GM18868 (cell line): ENCODE results near the gene OVAAL.
A peak's percentile ranks its signal among the peaks of the same experiment; 100 is the strongest.

Source experiments
- ATAC-seq: cut with Tn5 transposase; IDR thresholded peaks from one replicate; pipeline ENCODE4 v1.9.1; 2021; ENCODE audit warnings: mild to moderate bottlenecking, moderate library complexity; ENCODE audit not compliant: unreplicated experiment

Gene OVAAL

DNA sequence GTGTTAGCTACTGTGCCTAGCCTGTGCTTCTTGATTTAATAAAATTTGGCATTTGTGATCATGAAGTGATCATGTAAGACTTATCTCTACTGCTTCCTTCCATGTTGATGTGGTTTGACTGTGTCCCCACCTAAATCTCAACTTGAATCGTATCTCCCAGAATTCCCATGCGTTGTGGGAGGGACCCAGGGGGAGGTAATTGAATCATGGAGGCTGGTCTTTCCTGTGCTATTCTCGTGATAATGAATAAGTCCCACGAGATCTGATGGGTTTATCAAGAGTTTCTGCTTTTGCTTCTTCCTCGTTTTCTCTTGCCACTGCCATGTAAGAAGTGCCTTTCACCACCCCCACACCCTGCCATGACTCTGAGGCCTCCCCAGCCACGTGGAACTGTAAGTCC lies at the start of gene OVAAL:
OVAAL (plus strand) TSS at position 301 of the 400 bp plus-strand sequence.
- no peak for ATAC-seq

DNA sequence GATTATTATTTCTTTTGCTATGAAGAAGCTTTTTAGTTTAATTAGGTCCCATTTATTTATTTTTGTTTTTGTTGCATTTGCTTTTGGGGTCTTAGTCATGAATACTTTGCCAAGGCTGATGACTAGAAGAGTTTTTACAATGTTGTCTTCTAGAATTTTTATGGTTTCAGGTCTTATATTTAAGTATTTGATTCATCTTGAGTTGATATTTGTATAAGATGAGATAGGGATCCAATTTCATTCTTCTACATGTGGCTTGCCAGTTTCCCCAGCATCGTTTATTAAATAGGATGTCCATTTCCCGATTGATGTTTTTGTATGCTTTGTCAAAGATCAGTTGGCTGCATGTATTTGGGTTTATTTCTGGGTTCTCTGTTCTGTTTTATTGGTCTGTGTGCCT lies 47.9 kb upstream of the OVAAL start:
- no peak for ATAC-seq

DNA sequence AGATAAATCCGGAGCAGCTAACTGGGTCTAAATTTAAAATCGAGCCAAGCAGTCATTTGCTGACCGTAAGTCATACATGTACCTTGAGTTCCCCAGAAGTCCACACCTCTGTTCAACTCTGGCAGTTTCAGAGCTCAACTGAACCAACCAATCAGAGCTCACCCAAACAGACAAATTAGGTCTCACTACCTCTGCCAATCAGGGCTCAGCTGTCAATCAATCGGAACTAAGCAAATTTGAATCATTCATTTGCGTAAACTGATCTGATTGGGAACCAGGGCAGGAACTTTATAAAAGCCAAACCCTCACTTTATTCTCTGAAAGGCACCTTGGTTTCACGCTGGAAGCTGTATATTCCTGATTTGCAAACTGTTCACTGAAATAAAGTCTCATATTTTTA lies 45.2 kb upstream of the OVAAL start:
- no peak for ATAC-seq

DNA sequence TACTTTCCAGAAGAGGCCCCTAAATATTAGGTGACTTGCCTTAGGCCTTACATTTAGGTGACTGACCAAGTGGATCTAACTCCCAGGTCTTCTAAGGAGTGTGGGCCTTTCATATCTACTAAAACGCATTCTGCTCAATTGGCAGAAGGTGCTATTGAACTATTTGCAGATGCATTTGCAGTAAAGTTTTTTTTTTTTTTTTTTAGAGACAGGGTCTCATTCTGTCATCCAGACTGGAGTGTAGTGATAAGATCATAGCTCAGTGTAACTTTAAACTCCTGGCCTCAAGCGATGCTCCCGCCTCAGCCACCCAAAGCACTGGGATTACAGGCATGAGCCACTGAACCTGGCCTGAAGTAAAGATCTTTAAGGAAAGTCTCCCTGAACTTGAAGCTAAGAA lies 43.4 kb upstream of the OVAAL start:
- no peak for ATAC-seq

DNA sequence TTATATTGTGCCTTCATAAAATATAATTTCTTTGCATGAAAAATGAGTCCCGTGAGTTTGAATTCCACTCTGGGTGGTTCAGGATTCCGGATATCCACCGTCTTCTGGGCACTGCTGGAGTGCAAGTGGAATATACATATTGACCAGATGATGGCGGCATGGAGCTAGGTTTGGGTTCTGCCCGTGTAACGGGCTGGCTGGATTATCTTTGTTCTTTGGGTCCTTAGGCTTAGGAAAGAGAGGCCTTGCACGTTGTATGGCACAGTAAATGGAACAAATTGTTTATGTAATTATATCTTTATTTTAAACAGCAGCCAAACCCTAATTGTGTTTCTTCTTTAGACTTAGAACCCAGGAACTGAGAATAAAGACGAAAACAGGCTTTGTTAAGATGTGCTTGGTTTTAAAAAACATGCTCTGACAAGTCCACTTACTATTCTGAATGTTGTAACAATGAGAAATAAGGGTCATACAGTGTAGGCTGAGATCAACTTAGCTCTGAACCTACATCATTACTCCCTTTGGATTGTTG lies 42.8 kb upstream of the OVAAL start:
- ATAC-seq = peak; percentile 91

DNA sequence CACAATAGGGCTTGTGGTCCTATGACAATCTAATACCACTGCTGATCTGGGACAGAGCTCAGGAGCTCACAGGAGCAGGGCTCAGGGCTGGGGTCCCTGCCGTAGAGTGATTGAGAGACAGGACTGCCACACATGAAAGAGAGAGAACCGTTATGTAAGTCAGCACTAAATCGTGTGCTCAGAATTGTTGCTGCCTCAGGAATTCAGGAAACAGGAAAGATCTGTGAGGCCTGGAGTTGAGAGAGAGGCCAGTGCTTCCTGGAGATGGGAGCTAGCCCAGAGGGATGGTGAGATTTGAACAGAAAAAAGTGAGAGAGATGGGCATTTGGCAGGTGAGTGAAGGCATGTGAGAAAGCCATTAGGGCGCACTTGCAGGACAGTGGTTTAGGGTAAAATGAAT lies 38.9 kb upstream of the OVAAL start:
- no peak for ATAC-seq

DNA sequence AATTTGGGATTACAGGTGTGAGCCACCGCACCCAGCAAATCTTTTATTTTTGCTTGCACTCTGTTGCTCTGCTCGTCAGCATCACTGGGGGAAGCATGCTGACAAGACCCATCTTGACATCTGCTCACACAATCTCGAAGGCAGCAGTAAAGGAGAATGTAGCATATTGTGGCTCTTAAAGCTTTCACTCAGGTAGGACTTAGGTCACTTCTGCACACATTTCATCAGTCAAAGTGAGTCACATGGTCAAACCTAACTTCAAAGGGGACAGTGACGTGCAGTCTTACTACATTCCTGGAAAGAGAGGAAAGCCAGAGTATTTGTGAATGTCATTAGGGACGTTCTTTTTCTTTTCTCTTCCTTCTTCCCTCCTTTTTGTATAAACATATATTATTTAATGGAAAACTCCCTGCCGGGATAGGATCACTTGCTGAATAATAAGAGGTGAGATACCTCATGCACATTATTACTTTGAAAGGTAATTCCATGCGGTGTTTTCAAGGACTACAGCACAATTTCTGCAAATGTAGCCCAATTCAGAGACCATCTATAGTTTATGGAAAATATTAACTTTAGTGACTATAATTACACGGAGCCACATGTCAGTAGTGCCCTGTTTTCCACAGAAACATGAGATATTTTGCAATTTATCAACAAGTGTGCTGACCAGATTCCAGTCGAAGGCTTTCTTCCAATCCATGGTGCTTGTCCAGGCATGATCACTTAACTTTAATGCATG lies 37.1 kb upstream of the OVAAL start:
- ATAC-seq = no peak

DNA sequence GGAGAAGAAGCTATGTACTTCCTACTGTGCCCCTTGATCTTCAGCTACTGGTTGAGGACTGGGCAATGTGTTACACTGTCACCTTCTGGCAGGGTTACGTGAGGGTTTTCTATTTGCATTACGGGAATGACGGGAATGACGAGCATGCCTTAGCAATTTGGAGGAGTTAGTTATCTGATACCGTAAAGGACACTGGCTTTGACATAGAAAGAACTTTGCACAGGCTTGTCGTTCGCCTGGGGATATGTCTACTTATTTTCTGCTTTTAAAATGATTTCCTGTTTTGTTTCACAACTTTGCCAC lies 36.6 kb upstream of the OVAAL start:
- no peak for ATAC-seq

DNA sequence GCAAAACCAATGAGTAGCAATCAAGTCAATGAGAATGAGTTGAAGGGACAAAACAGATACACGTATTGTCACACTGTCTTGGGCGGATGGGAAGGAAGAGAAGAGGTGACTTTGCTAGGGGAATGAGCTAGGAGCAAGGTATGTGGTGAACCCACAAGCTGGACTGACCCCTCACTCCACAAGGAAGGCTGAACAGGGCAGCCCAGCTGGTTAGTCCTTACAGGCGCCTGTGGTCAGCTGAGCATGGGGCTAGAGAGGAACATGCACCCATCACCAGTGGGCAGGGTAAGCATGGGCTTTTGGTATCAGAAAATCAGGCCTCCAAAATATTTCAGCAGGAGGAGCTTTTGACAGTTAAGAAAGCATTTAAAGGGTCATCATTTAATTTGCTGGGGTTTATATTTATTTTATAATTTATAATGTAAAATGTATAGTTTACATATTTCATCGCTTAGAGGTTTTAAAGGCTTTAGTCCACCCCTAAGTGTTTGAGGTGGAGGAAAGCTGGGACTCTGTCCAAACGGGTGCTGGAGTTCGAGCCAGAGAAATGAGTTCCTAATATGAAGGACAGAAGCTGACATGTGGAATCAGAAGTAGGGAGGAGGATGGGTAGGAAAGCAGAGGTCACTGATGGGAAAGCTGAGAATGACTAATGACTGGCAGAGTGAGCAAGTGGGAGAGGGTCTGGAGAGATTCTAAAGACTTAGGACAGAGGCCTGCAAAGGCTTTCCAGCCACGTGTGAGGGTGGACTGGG lies 34.4 kb upstream of the OVAAL start:
- ATAC-seq = no peak

DNA sequence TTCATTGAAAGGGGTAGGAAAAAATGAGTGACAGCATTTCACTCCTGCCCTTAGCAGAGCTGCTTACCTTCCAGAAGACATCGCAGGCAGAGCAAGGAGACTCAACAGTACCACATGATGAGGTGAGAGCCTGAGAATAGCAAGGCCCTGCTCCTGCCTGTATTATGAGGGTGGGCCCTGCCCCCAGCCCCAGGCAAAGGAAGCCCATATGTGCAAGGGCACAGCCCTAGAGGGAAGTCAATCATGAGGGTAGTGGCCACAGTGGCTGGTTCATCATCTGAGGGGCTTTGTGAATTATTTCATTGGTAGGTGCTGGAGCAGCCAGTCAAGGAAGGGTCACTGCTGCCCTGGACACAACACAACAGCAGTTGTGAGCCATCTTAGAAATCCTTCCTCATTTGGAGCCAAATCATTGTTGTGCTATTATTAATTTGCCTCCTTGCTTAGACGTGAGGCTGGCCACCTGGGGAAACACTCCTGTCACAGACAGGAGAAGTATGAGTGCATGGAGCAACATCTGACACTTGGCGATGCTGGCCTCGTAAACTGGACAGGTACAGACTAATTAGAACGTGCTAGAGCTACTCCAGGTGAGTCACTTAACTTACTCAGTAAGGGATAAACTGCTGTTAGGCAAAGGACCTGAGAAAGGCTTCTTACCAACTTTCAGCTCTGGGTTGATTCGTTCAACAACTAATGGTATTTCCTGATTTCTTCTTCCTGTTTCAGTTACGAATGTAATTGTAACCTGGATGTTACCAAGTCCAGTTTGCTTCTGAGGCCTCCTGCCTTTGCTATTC lies 33.6 kb upstream of the OVAAL start:
- no peak for ATAC-seq

DNA sequence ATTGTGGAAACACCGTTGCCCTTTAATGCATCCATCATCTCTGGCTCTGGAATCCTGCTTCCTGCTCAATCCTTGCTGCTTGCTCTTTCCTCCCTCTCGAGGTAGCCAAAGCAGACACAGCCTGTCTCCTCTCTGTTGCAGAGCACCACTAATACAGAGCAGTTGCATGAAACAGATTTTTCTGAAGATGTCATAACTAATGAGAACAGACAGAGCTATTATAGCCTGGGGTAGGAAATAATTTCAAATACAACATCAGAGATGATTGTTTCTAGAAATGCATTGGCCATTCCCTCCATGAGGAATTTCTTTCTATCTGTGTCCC lies 33.1 kb upstream of the OVAAL start:
- ATAC-seq = no peak

DNA sequence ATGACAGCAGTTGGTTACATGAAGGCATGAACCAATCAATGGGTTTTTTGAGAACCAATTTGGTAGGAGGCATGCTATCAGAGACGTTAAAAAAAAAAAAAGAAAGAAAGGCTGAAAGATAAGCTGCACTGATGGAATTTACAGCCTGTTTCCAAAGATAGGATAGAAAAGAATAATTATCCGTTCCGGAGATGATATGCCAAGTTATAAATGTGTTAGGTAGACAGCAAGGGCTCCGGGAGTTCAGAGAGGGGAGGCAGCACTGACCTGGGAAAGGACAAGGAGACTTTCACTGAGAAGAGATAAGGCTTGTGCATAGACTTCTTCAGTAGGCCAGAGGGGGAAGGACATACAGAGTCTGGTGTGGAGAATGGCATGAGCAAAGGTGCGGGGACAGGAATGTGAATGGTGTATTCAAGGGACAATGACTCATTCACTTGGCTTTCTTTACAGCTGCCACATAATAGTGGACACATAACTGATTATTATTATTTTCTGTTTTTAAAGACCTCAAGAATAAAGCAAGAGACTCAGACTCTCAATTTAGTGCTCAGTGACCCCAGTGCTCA lies 31.6 kb upstream of the OVAAL start:
- ATAC-seq = no peak

DNA sequence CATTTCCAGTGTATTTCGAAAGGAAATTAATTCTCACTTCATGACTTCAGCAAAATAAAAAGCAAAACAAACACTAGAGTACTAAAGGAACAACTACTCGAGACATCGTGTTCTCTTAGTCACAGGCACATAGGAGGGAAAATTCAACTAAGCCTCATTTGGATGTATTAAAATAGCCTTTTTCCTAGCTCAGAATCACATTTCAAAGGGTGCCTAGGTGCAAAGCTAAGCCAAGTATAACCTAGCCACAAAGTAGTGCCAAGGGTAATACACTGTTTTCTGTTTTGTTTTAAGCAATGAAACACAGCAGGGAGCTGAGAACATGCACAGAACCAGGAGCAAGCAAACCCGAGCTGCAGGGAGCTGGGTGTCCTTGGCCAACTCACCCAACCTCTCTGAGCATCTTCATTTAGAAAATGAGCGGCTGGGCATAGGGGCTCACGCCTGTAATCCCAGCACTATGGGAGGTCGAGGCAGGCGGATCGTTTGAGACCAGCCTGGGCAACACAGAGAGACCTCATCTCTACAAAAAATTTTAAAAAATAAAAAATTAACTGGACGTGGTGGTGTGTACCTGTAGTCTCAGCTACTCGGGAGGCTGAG lies 29.8 kb upstream of the OVAAL start:
- no peak for ATAC-seq

DNA sequence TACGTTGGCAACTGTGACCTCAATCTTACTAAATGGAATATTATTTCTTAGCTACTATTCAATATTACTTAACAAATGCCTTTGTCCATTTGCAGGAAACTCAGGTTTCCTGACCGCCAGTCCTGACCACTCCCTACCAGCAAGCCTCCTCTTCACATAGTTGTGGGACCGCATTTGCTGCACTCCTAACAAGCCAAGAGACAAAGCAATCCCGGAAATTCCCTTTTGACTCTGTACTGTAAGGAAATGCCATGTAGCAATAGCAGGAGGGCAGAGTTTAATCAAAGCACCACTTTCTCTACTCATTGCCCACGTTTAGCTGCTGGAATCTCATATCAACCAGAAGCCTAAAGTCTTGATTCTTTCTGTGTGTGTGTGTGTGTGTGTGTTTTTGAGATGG lies 28.3 kb upstream of the OVAAL start:
- ATAC-seq = no peak

DNA sequence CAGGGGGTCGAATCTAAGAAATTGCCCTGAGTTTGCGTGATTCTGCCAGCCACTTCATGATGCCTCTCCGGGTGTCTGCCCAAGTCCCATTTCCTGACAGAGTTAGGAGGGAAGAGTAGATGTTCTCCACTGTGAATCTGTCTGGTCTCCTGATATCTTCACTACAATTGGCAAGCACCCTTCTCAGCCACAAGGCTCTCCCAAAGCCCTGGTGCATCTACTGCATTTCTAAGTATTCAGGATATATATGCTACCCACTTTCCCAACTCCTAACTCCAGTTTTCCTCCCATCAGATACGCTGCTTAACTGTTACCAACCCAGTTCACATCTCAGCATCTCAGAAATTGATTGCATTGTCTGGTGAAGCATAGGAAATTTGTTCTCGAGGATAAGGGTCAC lies 25.9 kb upstream of the OVAAL start:
- no peak for ATAC-seq

DNA sequence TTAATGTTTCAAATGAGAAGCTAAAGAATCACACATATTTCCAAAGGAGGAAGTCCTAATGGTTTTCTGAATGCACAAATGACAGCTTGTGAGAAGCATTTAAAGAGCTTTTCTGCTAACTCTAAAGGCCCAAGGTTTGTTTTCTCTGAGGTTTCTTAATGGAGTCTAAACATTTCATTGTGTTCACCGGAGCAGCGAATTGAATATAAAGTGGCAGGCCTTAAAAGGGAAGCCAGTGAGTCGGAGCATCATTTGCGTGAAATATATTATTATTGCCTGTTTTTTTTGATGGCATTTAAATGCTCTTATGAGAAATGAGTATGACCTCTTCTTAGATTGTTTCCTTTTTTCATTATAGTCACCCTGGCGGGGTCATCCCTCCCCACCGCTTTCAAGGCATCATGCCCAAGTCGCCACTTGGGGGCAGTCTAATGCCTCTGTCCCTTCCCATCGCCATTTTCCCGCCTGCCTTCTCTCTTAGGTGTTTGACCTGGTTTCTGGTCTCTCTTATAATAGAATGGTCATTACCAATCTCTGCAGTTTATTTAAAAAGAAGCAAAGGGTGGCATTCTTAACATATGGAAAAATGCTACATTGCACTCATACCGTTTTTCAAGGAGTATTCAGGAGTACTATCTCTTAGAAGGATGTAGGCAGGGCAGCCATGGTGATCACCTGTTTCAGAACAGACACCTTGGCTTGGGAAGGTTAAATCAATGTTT lies 25.3 kb upstream of the OVAAL start:
- peak; percentile 82 for ATAC-seq

DNA sequence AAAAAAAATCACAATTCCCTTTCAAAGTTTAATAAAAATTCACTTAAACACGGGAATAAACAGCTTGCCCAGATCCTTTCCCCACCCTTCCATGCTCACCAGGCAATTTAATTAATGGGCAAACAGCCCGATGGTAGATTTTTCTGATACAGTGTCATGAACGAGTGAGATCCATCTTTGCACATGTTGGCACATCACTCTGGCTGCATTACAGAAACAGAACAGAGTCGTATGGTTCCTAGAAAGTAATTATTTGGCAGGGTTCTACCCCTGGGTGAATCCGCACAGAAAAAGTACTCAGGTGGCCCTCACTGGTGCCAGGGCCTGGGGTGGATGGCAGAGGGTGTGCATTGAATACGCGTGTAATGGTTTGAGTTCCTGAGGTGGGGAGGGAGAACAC lies 24.6 kb upstream of the OVAAL start:
- ATAC-seq = no peak

DNA sequence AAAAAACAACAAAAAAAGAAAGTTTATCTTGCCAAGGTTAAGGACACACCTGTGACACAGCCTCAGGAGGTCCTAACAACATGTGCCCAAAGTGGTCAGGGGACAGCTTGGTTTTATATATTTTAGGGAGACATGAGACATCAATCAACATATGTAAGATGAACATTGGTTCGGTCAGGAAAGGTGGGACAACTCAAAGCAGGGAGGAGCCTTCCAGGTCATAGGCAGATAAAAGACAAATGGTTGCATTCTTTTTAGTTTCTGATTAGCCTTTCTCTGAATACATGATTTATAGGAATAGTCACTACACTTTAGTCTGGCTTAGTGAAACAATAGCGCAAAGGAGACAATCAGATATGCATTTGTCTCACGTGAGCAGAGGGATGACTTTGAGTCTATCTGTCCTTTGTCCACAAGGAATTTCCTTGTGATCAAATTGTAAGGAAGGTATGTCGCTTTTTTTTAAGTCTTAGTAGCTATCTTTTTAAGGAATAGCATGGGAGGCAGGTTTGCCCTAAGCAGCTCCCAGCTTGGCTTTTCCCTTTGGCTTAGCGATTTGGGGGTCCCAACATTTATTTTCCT lies 23.3 kb upstream of the OVAAL start:
- no peak for ATAC-seq

DNA sequence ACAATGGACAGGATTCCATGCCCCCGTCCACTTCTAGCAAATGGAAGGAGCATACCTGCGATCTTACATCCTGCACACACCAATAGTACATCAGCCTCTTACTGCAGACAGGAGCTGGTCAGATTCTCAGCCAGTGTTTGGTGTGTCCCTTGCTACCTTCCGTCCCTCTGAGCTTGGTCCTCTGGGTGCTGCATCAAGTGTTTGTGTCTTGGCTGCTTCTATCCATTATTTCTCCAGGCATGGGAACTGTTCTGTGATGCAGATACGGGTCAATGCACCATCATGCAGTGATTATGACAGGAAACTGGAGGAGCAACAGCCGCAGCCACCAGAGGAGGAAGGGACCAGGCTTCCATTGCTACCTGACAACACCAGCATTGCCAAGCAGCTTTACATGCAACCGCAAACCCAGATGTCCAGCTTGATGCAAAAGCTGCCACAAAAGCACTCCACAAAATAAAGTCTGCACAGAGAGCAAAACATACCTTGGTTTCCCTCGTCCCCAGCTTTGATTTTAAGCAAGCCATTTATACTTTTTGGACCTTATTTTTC lies 21.9 kb upstream of the OVAAL start:
- ATAC-seq = no peak

DNA sequence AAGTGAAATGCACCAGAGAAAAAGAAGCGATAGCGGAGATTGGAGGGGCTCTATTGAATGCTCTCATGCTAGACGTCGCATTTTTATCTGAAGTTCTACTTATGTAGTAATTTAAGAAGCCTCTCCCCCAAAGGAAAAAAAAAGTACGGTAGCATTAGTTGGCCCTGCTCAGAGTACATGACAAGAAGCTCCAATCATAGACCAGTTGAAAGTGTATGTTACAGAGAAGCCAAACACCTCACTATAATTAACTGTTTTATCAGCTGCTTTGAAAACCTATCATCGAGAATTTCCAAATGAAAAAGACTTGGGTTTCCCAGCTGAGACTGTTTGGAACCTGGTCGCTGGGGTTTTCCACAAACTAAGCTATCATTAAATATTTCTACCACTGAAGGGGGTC lies 19.6 kb upstream of the OVAAL start:
- no peak for ATAC-seq
